MM.1S (cell line): ENCODE measurements around the gene ACER2.
"Not testable (repeated sequence)": the region's sequence is repeated elsewhere in the genome, so short reads cannot be mapped to it uniquely, and the experiment has no call there.

Experiments
- CTCF ChIP-seq: fragments of 300-600 bp; sonication (generic); IDR thresholded peaks from 2 replicates; pipeline ENCODE4 v1.5.1; 2016; ENCODE audit warnings: antibody characterized with exemption, low read length, mixed read lengths
- EZH2 ChIP-seq: fragments of 300-600 bp; sonication (generic); optimal IDR thresholded peaks from 2 replicates; pipeline ENCODE3; 2017; ENCODE audit warnings: low read depth, mild to moderate bottlenecking, antibody characterized with exemption, low read length, mixed read lengths

- not testable (repeated sequence) for TF ChIP-seq EZH2, CTCF
Measured at GRCh38 chr9:19403231-19403630, 5.6 kb upstream of the ACER2 start.
